GM12878 (cell line): ENCODE results near the gene CACNA1H. TPM values are rescaled to one million over a fixed set of nuclear protein-coding genes. Genes with fewer than 3 reads are reported as not detected.

ENCODE experiments used
- ATAC-seq: fragments of 200-7000 bp; cut with Tn5 transposase; 3 replicates; pipeline ENCODE4 v1.9.1; 2020; ENCODE audit warnings: mild to moderate bottlenecking, moderate library complexity
- BruUV-seq: library from RNA; stranded (reverse); fragments of 400-500 nt; replicated peaks from 2 replicates; lab custom pipeline; 2021; lab: Mats Ljungman, UMichigan
- CTCF ChIA-PET: fragments of 300-600 bp; sonication (Branson Sonifier 250); formaldehyde crosslinking; extraction: SDS; loops from one replicate; lab custom pipeline; 2021; ENCODE audit warnings: inconsistent platforms; lab: Yijun Ruan, JAX
- POLR2A ChIA-PET: fragments of 350-600 bp; formaldehyde crosslinking; extraction: SDS; loops from one replicate; lab custom pipeline; 2021; ENCODE audit warnings: inconsistent platforms; lab: Charles Lee
- RAD21 ChIA-PET: fragments of 300-600 bp; sonication (Branson Sonifier 250); formaldehyde crosslinking; loops from one replicate; lab custom pipeline; 2023; ENCODE audit warnings: antibody characterized with exemption; ENCODE audit not compliant: unreplicated experiment; lab: Charles Lee
- SMC1A ChIA-PET: fragments of 300-600 bp; sonication (Branson Sonifier 250); formaldehyde crosslinking; loops from one replicate; lab custom pipeline; 2023; ENCODE audit not compliant: unreplicated experiment, uncharacterized antibody; lab: Charles Lee
- DNase-seq: peaks from one replicate; pipeline ENCODE4 v3.0.0-alpha.2; 2011; ENCODE audit warnings: low read depth, low spot score
- FAIRE-seq: peaks from 3 replicates; lab custom pipeline; 2011; peaks lifted over from hg19 to GRCh38; lab: Jason Lieb, UNC
- H2AFZ ChIP-seq: 2 replicates; pipeline ENCODE4 v1.6.0; 2011; ENCODE audit warnings: low read depth, low read length, control low read depth; ENCODE audit not compliant: control insufficient read depth
- H3K27ac ChIP-seq: 2 replicates; pipeline ENCODE4 v1.5.1; 2011; ENCODE audit warnings: control low read depth; ENCODE audit not compliant: control insufficient read depth, insufficient read depth
- H3K27me3 ChIP-seq, 2 experiments: replicated peaks in 1 of 2; 2 replicates each; pipeline versions ENCODE4 v1.6.0 to v1.6.1; 2011; ENCODE audit warnings: low read length in 1 of 2; ENCODE audit not compliant: control insufficient read depth in 2 of 2, insufficient read depth in 2 of 2
- H3K36me3 ChIP-seq, 2 experiments: 2 replicates each; pipeline ENCODE4 v1.5.1; 2011; ENCODE audit warnings: low read length in 1 of 2; ENCODE audit not compliant: control insufficient read depth in 2 of 2, insufficient read depth in 2 of 2
- H3K4me1 ChIP-seq: 2 replicates; pipeline ENCODE4 v1.6.1; 2011; ENCODE audit warnings: mild to moderate bottlenecking, low read length, moderate library complexity, mixed read lengths; ENCODE audit not compliant: control insufficient read depth, insufficient read depth
- H3K4me2 ChIP-seq: 2 replicates; pipeline ENCODE4 v1.6.0; 2011; ENCODE audit warnings: control low read depth; ENCODE audit not compliant: control insufficient read depth, insufficient read depth
- H3K4me3 ChIP-seq: fragments of 200-600 bp; sonication (generic); 2 replicates; pipeline ENCODE4 v1.5.1; 2016
- H3K79me2 ChIP-seq: 2 replicates; pipeline ENCODE4 v1.6.0; 2011; ENCODE audit warnings: low read length; ENCODE audit not compliant: control insufficient read depth, insufficient read depth
- H3K9ac ChIP-seq: 2 replicates; pipeline ENCODE4 v1.8.0; 2011; ENCODE audit warnings: low read length, control low read depth, mixed read lengths; ENCODE audit not compliant: control insufficient read depth, insufficient read depth
- H3K9me3 ChIP-seq: replicated peaks from 3 replicates; pipeline ENCODE4 v1.5.1; 2011; ENCODE audit warnings: mild to moderate bottlenecking, low read length; ENCODE audit not compliant: control insufficient read depth, insufficient read depth
- H4K20me1 ChIP-seq: 2 replicates; pipeline ENCODE4 v1.6.0; 2011; ENCODE audit not compliant: control insufficient read depth, insufficient read depth
- ASH2L ChIP-seq: fragments of 300-600, 200-600 bp; sonication (generic); IDR thresholded peaks from 2 replicates; pipeline ENCODE4 v1.6.1; 2017; ENCODE audit warnings: low read depth, mild to moderate bottlenecking, borderline replicate concordance
- BCL11A ChIP-seq: IDR thresholded peaks from 2 replicates; pipeline ENCODE4 v1.6.1; 2011; ENCODE audit warnings: low read depth, low read length
- FOXK2 ChIP-seq: fragments of 450-650 bp; IDR thresholded peaks from 2 replicates; pipeline ENCODE4 v1.6.1; 2017; ENCODE audit warnings: mild to moderate bottlenecking, moderate library complexity
- MEF2A ChIP-seq: IDR thresholded peaks from 2 replicates; pipeline ENCODE4 v1.6.1; 2011; ENCODE audit warnings: low read depth, mild to moderate bottlenecking, low read length, moderate library complexity; ENCODE audit not compliant: insufficient read depth
- PAX5 ChIP-seq: IDR thresholded peaks from 2 replicates; pipeline ENCODE4 v1.6.1; 2011; ENCODE audit warnings: low read depth, low read length, borderline replicate concordance
- TARDBP ChIP-seq: IDR thresholded peaks from 2 replicates; pipeline ENCODE4 v1.6.1; 2016; ENCODE audit warnings: borderline replicate concordance
- TBL1XR1 ChIP-seq: IDR thresholded peaks from 2 replicates; pipeline ENCODE4 v1.6.1; 2012; ENCODE audit warnings: low read depth, low read length, improper control_type of control experiment
- WGBS: methylation state at CpG from one replicate; pipeline ENCODE4 v1.1.6; 2016; ENCODE audit warnings: low lambda C conversion rate; ENCODE audit not compliant: insufficient replicate concordance, insufficient coverage; ENCODE audit errors: missing lambda C conversion rate; 5-methylcytosine and 5-hydroxymethylcytosine counted together
- in situ Hi-C: fragments of 300-500 bp; cut with MboI; formaldehyde crosslinking; loops from 9 replicates; pipeline ENCODE4 v1.14.3; 2018; ENCODE audit warnings: mixed read lengths
- intact Hi-C: fragments of 100-400 bp; cut with micrococcal nuclease; formaldehyde crosslinking; loops from one replicate; pipeline ENCODE4 v1.14.2; 2022; ENCODE audit not compliant: unreplicated experiment
- polyA plus RNA-seq, 11 experiments: library from polyadenylated mRNA; depleted of rRNA in 4 of 11; unstranded in 6 of 11; stranded (reverse) in 5 of 11; fragments of >200 nt; fragmentation: Nextera tagmentation in 4 of 11; fragmentation: Illumina TruSeq in 1 of 11; extraction: Ambion mirVana in 4 of 11; extraction: Trizol in 1 of 11; gene quantifications; 1 replicate in 1 of 11; 2 replicates in 10 of 11; pipeline versions ENCODE4 v1.2.1 to v1.2.3, GENCODE V29; 2011 to 2016; ENCODE audit warnings: inconsistent platforms in 2 of 11, missing spikeins in 2 of 11, low read depth in 1 of 11
- total RNA-seq, 4 experiments: library from RNA; depleted of rRNA in 3 of 4; stranded (reverse); fragments of >200 nt in 3 of 4; fragmentation: Illumina TruSeq in 1 of 4; extraction: Trizol in 1 of 4; gene quantifications; 2 replicates each; pipeline versions ENCODE4 v1.2.1 to v1.2.3, GENCODE V29; 2013 to 2021
- TF ChIP-seq, protein P1 (sequence below): fragments of 450-650 bp; IDR thresholded peaks from 2 replicates; pipeline ENCODE4 v1.6.1; 2017; ENCODE audit warnings: borderline replicate concordance
- TF ChIP-seq, protein P2 (sequence below): fragments of 450-650 bp; IDR thresholded peaks from 2 replicates; pipeline ENCODE4 v1.6.1; 2018; ENCODE audit warnings: borderline replicate concordance, mild to moderate bottlenecking; ENCODE audit not compliant: partially characterized antibody

CACNA1H gene
- total and polyA plus RNA-seq, 10 of the 15 experiments (the other 5 are each of a cell fraction or from before 2014, with no cell fraction given): 0.03 to 0.54 TPM; not detected in 8

DNA sequence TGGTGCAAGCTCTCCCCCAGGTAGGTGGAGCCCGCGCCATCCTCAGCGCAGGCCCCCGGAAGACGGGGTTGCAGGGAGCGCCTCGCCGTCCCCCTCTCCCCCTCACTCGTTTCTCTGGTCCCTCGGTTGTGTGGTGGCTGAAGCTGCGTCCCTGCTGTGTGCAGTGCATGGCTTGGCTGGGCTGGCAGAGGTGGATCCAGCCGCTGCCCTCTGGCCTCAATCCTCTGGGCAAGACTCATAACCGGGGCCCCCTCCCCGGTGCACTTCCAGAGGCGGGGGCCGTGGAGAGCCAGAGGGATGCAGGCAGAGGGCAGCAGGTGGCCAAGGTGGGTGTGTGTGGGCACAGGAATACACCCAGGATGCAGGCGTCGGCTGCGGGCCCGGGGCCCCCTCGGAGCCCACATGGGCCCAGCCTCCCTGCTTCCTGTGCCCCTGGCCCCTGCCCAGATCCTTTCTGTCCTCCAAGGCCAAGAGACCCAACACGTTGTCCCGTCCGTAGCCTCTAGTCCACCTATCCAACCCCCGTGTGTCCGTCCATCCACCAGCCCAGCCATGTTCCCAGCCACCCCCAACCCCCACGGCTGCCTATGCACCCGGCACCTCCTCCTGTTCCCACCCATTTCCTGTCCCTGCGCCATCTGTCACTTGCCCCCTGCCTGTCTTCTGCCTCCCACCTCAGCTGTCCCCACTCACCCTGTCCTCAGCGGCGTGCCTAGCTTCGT lies 62.8 kb downstream of the CACNA1H start:
- Histone ChIP-seq H3K27me3 (no peaks in the 10 kb centered on the region), H3K27ac (no peak overlapping the region), H3K79me2 (no peaks in the 10 kb centered on the region), H3K4me1 (no peaks in the 10 kb centered on the region), H3K9me3 (no peaks in the 10 kb centered on the region), H4K20me1 (no peaks in the 10 kb centered on the region), H3K9ac (no peak overlapping the region), H3K4me2 (no peak overlapping the region), H3K36me3 (no peaks in the 10 kb centered on the region), H3K4me3 (no peak overlapping the region), H2AFZ (no peak overlapping the region)
- in situ Hi-C loops: no loop called here
- RAD21 ChIA-PET: interaction anchor here (0.6 kb wide), 1 partner anchor 257 kb away, joined by 4 read pairs; no protein-coding TSS in a partner anchor
- CTCF ChIA-PET: no interaction called here
- intact Hi-C loops: no loop called here
- TF ChIP-seq BCL11A (no peak), ASH2L (no peak), TBL1XR1 (no peak)
- FAIRE-seq (no peak), DNase-seq (no peak), ATAC-seq (no peak)
- 34% methylated on average over 32 of the region's 32 CpGs for WGBS
- SMC1A ChIA-PET: no interaction called here
- POLR2A ChIA-PET: no interaction called here
- BruUV-seq: no TSS peak

DNA sequence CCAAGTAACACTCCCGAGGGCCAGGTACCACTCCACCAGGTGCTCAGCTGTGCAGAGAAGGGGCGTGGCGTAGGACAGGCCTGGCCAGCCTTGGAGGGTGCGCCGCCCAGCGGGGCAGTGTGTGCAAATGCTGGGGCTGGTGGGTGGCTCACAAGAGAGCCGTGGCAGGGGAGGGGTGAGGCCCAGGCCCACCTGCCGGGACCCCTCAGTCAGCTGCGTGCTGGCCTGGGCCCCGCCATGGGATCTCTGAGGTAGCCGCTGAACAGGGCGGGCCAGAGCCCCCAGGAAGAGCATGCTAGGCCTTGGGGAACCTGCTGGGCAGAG lies 63.4 kb downstream of the CACNA1H start:
- FAIRE-seq: no peak
- in situ Hi-C loops: no loop called here
- TF ChIP-seq PAX5 (no peak), MEF2A (no peak), FOXK2 (no peak), TARDBP (no peak)
- TF ChIP-seq, protein P1, sequence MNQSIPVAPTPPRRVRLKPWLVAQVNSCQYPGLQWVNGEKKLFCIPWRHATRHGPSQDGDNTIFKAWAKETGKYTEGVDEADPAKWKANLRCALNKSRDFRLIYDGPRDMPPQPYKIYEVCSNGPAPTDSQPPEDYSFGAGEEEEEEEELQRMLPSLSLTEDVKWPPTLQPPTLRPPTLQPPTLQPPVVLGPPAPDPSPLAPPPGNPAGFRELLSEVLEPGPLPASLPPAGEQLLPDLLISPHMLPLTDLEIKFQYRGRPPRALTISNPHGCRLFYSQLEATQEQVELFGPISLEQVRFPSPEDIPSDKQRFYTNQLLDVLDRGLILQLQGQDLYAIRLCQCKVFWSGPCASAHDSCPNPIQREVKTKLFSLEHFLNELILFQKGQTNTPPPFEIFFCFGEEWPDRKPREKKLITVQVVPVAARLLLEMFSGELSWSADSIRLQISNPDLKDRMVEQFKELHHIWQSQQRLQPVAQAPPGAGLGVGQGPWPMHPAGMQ: no peak
- TF ChIP-seq, protein P2, sequence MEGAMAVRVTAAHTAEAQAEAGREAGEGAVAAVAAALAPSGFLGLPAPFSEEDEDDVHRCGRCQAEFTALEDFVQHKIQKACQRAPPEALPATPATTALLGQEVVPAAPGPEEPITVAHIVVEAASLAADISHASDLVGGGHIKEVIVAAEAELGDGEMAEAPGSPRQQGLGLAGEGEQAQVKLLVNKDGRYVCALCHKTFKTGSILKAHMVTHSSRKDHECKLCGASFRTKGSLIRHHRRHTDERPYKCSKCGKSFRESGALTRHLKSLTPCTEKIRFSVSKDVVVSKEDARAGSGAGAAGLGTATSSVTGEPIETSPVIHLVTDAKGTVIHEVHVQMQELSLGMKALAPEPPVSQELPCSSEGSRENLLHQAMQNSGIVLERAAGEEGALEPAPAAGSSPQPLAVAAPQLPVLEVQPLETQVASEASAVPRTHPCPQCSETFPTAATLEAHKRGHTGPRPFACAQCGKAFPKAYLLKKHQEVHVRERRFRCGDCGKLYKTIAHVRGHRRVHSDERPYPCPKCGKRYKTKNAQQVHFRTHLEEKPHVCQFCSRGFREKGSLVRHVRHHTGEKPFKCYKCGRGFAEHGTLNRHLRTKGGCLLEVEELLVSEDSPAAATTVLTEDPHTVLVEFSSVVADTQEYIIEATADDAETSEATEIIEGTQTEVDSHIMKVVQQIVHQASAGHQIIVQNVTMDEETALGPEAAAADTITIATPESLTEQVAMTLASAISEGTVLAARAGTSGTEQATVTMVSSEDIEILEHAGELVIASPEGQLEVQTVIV: no peak

More for the DNA sequence above, 63.4 kb downstream of the CACNA1H start:
- Histone ChIP-seq H2AFZ (no peak overlapping the region), H3K4me1 (no peaks in the 10 kb centered on the region), H3K9ac (no peak overlapping the region), H3K36me3 (no peaks in the 10 kb centered on the region), H3K4me3 (no peak overlapping the region), H3K79me2 (no peaks in the 10 kb centered on the region), H3K4me2 (no peak overlapping the region), H3K27ac (no peak overlapping the region), H3K9me3 (no peaks in the 10 kb centered on the region), H4K20me1 (no peaks in the 10 kb centered on the region), H3K27me3 (no peaks in the 10 kb centered on the region; a peak in 1 of 4 replicates)
- ChIA-PET POLR2A (no interaction called here), RAD21 (interaction anchor here (0.6 kb wide), 1 partner anchor 257 kb away, joined by 4 read pairs; no protein-coding TSS in a partner anchor), CTCF (no interaction called here), SMC1A (no interaction called here)
- WGBS: 64% methylated on average over 11 of the region's 12 CpGs
- DNase-seq (no peak), ATAC-seq (no peak)
- no TSS peak for BruUV-seq
- intact Hi-C loops: no loop called here
